GM18951 (cell line): ENCODE measurements around the gene ZNF668.
"Not testable (repeated sequence)": the region's sequence is repeated elsewhere in the genome, so short reads cannot be mapped to it uniquely, and the experiment has no call there.

Source experiments
- POLR2A ChIP-seq: IDR thresholded peaks from 4 replicates; pipeline ENCODE4 v1.6.1; 2011; ENCODE audit warnings: mild to moderate bottlenecking; ENCODE audit not compliant: insufficient read length, insufficient read depth; ENCODE audit errors: extremely low read depth
- in situ Hi-C: fragments of 300-500 bp; cut with MboI; formaldehyde crosslinking; loops from one replicate; pipeline ENCODE4 v1.12.0; 2022; ENCODE audit warnings: low sequenced_read_pairs, mixed read lengths, inconsistent platforms; ENCODE audit not compliant: unreplicated experiment

ZNF668 gene

DNA sequence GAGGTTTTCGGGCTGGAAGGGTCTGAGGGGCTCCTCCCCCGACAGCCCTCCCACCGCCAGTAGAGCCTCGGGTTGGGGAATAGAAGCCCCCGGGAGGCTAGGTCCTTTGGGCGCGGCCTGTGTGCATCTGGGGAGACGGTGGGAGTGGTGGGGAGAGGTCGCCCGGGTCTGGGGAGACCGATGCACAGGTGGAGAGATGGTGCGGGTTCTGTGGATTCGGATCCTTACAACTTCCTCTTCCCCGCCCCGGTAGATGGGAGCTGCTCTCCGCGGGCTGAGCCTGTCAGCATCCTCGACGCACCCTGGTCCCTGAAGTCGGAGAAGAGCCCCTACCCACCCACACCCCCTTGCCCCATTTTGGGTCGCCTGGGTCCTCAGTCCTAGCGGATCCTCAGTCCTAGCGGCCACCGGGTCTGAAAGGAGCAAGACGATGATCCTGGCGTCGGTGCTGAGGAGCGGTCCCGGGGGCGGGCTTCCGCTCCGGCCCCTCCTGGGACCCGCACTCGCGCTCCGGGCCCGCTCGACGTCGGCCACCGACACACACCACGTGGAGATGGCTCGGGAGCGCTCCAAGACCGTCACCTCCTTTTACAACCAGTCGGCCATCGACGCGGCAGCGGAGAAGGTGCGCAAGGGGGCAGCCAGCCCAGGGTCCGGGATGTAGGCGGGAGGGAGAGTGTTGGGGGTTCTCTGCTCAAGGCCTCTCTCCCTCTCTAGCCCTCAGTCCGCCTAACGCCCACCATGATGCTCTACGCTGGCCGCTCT lies 34.9 kb upstream of the ZNF668 start:
- in situ Hi-C loops, result no loop called here
- no peak for TF ChIP-seq POLR2A

DNA sequence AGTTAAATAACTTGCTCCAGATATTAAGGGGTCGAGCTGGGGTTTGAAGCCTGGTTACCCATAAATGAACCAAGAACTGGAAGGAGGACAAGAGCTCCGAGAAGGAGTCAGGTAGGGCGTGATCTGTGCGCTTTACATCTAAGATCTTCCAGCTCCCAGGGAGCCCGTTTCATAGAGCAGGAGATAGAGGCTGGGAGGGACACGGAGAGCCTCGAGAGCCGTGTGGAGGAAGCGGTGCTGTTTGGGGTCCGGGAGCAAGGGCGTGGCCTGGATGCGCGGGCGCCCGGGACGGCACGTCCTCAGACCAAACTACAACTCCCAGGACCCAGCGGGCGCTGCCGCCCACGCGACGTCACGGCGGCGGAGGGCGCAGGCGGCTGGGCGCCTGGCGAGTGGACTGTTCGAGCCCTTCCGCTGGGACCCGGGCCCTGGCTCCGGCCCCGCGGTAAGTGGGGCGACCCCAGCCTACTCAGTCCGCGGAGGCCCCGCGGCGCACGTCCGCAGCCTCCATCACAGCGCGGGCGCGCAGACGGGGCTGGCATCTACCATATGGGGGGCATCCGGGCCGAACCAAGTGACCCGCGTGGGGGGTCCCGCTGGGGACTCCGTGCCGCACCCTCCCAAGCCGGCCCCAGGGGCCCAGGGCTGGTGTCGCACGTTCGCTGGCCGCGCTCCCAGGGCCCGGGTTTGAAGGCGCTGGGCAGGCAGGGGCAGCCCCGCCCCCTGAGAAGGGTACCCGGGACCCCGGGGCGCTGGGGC lies 34.2 kb upstream of the ZNF668 start, which contains the start of gene BCKDK:
Gene BCKDK, plus strand, starts transcription at position 352 of the 759 bp plus-strand sequence. CDS start 838 bp downstream, outside the sequence.
- in situ Hi-C loops, result no loop called here
- TF ChIP-seq POLR2A, result peak; percentile 80

DNA sequence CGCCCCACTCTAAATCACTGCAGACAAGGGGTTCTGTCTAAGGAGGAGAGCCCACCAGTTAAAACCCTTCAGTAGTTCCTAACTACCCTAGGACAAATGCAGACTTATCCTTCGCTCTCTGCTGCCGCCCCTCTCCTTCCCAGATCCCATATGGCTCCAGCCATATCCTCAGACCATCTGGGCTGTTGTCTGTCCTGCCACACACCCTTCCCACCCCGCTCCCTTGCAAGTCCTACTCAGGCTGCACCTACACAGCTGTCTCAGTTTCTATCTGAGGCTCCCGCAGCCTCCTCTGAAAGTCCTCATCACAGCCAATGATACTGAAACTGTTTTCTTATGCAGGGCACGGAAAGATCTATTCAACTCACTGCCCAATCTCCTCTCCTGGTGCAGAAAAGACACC lies 33.4 kb upstream of the ZNF668 start:
- in situ Hi-C loops, result no loop called here
- no peak for TF ChIP-seq POLR2A

DNA sequence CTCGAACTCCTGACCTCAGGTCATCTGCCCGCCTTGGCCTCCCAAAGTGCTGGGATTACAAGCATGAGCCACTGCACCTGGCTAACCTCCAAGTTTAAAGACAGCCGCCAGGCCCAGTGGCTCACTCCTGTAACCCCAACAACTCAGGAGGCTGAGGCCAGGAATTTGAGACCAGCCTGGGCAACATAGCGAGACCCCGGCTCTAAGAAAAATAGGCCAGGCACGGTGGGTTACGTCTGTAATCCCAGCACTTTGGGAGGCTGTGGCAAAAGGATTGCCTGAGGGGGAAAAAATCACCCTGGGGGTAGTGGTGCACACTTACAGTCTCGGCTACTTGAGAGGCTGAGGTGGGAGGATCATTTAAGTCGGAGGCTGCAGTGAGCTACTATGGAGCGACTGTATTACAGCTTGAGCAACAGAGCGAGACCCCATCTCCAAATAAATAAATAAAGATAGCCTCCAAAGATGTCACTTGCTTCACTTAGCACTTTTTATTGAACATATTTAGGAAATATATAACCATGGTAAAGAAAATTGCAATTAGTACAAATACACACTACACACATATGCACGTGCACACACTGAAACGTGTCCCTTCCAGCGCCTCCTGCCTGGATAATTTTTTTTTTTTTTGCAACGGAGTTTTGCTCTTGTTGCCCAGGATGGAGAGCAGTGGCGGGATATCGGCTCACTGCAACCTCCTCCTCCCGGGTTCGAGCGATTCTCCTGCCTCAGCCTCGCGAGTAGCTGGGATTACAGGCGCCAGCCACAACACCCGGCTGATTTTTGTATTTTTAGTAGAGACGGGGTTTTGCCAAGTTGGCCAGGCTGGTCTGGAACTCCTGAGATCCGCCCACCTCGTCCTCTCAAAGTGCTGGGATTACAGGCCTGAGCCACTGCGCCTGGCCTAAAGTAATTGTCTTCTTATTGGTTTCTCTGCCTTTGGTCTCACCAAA lies 32.7 kb upstream of the ZNF668 start:
- TF ChIP-seq POLR2A, result no peak
- in situ Hi-C loops, result no loop called here

DNA sequence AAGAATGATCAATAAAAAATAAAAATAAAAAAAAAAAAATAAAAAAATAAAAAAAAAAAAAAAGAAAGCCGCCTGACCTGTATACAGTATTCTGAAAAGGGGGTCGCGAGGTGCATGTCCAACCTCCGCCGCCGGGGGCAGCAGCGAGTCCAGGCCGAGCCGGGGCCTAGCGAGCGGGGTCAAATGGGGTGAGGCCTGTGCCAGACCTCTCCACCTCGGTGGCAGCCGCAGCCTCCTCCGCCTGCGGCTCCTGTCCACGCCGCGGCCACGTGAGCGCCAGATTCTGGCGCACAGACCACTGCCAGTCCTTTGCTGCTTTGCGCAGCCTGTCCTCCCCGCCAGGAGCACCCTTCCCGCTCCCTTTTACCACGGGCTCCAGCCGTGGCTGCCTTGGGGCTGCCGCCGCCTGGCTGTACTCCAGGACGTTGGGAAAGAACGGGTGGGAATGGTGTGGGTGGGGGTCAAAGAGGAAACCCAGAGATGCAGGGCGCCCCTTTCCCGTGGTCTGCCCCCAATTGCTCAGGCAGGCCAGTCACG lies 31.7 kb upstream of the ZNF668 start:
- in situ Hi-C loops, result no loop called here
- peak; percentile 33 for TF ChIP-seq POLR2A

DNA sequence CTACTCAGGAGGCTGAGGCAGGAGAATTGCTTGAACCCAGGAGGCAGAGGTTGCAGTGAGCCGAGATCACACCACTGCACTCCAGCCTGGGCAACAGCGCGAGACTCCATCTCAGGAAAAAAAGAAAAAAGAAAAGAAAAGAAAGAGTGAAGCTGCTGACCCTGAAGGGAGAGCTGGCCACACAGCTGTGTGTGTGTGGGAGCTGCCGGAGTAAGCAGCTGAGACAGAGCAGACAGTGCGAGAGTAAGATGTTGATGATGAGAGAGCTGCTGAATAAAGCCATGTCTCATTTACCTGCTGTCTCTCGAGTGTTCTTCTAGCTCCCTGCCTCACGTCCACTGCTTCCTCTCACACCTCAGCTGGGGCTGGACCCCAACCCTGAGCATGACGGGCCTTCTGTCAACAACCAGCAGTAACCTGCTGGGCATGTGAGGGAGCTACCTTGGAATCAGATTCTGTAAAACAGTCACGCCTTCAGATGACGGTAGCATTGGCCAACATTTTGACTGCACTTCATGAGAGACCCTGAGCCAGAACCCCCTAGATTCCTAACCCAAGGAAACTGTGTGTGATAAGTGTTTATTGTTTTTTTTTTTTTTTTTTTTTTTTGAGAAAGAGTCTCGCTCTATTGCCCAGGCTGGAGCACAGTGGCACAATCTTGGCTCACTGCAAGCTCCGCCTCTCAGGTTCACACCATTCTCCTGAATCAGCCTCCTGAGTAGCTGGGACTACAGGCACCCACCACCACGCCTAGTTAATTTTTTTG lies 27.0 kb upstream of the ZNF668 start:
- in situ Hi-C loops, result not testable (repeated sequence)

DNA sequence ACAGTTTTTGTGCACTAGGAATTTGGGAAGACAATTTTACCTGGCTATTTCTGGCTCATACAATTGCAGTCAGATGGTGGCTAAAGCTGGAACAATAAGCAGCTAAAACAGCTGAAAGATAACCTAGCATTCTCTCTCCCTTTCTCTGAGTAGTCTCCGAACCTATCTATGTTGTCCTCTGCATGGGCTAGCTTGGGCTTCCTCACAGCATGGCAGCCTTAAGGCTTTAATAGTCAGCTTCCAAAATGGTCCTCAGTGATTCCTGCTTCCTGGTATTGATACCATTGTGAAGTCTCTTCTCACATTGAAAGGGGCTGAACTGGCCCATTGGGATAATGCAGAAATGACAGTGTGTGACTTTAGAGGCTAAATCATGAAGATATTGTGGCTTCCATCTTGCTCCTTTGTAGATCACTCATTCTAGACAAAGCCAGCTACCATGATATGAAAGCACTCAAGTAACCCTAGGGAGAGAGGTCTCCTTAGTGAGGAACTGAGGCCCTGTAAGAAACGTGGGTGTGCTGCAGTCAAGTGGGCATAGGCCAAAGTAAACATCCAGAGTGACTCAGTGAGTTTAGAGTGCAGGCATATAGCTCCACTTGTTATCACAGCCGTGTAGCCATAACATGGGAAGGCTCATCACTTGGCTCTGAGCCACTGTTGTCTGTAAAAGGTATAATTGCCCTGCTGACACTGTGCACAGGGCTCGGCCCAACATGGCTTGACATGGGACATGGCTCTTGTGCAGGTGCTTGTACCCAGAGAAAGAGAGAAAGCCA lies 26.0 kb upstream of the ZNF668 start:
- in situ Hi-C loops, result no loop called here
- no peak for TF ChIP-seq POLR2A

DNA sequence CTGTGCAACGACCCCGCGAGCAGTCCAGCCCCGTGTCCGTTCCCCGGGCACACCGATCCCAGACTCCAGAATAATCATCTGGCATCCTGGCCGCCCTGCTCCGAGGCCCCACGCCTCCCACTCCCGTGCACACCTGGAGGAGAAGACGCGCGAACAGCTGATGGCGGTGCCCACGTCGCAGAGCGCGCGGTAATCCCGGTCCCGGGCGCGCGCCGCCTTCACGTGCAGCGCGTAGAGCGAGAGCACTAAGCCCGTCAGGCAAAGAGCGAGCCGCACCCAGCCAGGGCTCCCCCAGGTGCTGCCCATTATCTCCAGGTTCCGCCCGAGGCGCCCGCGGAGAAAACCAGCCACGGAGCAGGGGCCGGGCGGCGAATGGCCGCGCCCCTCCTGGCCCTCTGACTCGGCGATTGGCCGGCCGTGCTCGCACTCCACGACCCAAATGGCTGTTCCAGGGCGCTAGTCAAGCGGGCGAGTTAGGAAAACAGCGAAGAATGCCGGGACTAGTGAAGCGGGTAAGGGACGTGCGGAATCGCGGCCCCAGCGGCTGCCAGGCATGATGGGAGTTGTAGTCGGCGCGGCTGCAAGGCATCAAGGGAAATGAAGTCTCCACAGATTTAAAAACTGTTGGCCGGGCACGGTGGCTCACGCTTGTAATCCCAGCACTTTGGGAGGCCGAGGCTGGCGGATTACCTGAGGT lies 20.5 kb upstream of the ZNF668 start, which contains the start of gene VKORC1:
Gene VKORC1, minus strand, starts transcription at position 374 of the 697 bp plus-strand sequence. Its CDS starts 68 bp downstream, at position 306.
- in situ Hi-C loops, result no loop called here
- peak; percentile 70 for TF ChIP-seq POLR2A

DNA sequence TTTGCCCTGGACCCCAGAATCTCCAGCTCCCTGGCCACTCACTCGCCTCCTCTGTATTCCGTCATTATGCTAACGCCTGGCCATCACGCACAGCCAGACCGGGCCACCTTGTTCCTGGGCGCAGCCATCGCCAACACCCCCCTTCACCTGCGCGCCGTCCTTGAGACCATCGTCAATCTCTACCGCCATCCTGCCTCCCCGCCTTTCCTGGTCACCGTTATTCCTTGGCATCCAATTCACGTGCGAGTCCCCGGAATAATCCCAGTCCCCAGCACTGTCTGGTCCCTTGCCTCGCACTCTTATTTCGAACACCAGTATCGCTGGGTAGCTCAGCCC lies 20.0 kb upstream of the ZNF668 start:
- in situ Hi-C loops, result no loop called here
- no peak for TF ChIP-seq POLR2A

DNA sequence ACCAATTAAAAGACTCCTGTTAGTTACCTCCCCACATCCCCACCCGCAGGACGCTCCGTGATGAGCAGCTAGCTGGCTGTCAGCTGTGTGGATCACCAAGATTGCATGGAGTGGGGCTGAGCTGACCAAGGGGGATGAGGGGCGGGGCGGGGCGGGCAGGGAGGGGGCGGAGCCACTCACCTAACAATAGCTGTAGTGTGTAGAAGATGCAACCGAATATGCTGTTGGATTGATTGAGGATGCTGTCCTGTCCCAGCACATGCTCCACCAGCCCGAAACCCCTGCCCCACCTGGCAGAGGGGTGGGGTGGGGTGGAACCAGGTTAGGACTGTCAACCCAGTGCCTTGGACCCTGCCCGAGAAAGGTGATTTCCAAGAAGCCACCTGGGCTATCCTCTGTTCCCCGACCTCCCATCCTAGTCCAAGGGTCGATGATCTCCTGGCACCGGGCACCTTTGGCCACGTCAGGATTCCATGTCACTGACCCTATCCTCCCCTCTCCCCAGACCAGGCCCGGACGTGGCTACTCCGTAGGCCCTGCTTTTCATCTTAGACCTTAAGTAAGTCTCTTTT lies 19.2 kb upstream of the ZNF668 start:
- in situ Hi-C loops, result no loop called here
- TF ChIP-seq POLR2A, result no peak

DNA sequence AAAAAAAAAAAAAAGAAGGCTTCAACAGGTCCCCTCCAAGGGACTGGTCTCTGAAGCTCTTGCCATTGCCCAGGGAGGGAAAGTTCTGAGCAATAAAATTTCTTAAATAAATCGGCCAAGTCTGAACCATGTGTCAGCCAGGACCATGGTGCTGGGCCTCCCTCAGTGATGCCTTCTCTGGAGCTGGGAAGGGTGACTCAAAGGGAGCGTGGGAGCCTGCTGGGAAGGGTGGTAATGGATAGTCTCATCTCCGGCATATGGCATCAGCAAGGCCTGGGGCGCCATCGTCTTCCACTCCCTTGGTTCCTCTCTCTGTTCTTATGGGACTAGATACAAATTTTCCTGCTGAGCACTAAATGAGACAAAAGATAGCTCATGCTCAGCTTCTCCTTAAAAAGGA lies 18.3 kb upstream of the ZNF668 start:
- TF ChIP-seq POLR2A, result no peak
- in situ Hi-C loops, result no loop called here
